Stimulated activated CD4-positive, alpha-beta T cell treated with anti-CD3 and anti-CD28 coated beads, Interleukin-2, amount 100 ng/mL, for 24 hours (primary cell): ENCODE measurements around the gene ADH1A.
"Not testable (repeated sequence)": the region's sequence is repeated elsewhere in the genome, so short reads cannot be mapped to it uniquely, and the experiment has no call there.

Source experiments
- DNase-seq, 2 donors: peaks; one replicate each; pipeline ENCODE4 v3.0.0-alpha.2; 2020

Gene ADH1A

DNA sequence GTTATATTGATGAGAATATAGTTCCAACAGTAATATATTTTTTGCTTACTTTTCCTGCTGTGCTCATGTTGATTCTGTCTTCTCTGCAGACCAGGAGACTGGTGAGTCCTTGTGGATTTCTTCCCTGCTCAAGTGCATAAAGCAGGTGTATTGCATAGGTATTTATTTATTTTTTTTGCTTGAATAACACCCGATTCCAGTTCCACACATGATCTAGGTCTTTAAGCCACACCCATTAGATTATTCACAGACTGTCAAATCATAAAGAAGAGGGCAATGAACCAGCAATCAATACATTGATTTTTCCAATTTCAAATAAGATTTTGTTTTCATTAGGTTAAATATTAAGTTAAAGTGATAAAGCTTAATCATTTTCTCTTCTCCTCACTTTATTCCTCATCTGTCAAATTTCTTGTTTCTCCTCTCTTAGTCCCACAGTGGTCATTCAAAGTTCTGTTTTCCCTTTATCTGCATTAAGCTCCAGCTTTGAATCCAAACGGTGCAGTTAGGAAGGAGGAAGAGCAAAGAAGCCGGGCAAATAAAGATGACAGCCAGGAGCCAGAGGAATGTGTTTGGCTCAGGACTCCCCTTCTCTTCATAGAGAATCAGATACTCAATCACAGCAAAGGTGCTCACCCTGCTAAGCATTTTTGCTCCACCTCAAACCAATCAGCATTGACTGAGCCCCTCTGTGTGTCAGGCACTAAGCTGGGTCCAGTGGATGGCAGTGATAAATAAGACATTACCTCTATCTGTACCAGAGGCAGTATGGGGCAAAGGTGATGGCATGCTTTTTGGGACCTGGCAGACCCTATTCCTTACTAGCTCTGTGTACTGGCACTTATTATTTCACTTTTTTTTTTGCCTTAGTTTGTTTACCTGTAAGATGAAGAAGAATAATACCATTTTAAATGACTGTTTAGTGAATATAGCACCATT is at the start of gene ADH1A:
Gene ADH1A (minus strand): TSS at position 138 of the 939 bp plus-strand sequence. CDS start 71 bp downstream, at position 67.
- no peak for DNase-seq

DNA sequence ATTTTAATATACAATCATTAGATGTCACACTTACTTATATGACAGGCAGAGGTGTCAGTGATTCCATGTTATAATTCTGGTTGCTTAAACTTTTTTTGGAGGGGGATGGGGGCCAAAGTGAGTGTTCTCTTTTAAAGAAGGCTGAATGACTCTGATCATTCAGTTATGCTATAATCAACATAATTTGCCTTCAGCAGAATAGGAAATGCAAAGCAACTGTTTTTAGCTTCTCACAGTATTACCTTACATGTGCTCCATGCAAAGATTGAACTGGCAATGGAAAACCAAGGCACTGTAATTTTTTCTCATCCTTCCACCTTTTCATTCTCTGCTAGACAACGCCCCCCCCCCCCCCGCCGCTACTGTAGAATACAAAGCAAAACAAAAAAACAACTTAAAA is 48.4 kb upstream of the ADH1A start:
- DNase-seq, result no peak

DNA sequence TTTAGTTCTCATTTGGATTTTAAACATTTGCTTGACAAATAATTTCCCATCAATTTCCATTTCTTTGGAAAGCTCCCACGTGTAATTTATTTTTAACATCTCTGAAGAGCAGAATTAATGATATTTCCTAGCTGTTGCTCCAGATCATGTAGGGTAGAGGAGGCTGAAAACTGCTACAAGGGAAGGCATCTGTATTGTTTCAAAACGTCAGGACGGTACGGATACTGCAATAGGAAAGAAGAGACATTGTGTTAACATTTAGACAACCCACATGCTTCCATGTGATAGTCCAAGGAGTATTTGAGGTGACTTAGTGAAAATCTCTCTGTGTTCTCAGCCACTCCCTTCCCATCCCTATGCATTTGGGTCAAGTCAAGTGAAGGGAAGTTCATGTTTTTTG is 45.8 kb upstream of the ADH1A start:
- no peak for DNase-seq

- no peak for DNase-seq
Observed at GRCh38 chr4:99334880-99335279, 44.1 kb upstream of the ADH1A start.

DNA sequence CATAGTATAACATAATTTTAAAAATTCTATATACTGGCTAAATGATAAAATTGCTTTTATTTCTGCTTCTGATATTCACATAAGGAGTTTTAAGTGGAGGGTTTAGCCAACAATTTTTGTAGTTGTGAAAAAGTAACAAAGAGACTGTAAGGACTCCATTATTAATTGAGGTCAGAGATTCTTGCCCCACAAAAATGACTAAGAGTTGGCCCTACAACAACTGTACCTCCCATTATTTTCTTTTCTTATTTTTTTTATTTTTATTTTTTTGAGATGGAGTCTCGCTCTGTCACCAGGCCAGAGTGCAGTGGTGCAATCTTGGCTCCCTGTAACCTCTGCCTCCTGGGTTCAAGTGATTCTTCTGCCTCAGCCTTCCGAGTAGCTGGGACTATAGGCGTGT is 39.9 kb upstream of the ADH1A start:
- no peak for DNase-seq

DNA sequence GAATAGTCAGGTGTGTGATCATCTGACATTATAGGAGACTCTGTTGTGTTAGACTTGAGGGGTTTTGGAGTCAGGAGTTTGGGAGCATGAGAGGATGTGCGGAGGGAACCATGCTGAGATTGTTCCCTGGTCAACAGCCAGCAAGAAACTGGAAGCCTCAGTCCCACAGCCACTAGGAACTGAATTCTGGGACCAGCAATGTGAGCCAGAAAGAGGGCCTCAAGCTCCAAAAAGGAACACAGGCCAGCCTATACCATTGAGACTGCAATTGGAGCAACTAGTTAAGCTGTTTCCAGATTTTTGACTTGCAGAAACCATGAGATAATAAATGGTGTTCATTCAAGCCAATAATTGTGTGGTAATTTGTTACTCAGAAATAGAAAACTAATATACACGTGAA is 39.1 kb upstream of the ADH1A start:
- DNase-seq, result no peak

GRCh38 chr4:99324979-99325378 is 34.2 kb upstream of the ADH1A start:
- no peak for DNase-seq

- DNase-seq, result no peak
Observed at GRCh38 chr4:99324361-99324760, 33.6 kb upstream of the ADH1A start.

GRCh38 chr4:99323756-99324155 is 33.0 kb upstream of the ADH1A start:
- DNase-seq, result no peak

GRCh38 chr4:99321241-99322191 is 30.7 kb upstream of the ADH1A start, which contains the start of gene ADH1B:
TSS of gene ADH1B (minus strand) at chr4:99321401. CDS start at chr4:99321331, 70 bp downstream.
- no peak for DNase-seq

GRCh38 chr4:99317811-99318210 is 27.0 kb upstream of the ADH1A start:
- not testable (repeated sequence) for DNase-seq

- no peak for DNase-seq
Observed at GRCh38 chr4:99317354-99317753, 26.6 kb upstream of the ADH1A start.

DNA sequence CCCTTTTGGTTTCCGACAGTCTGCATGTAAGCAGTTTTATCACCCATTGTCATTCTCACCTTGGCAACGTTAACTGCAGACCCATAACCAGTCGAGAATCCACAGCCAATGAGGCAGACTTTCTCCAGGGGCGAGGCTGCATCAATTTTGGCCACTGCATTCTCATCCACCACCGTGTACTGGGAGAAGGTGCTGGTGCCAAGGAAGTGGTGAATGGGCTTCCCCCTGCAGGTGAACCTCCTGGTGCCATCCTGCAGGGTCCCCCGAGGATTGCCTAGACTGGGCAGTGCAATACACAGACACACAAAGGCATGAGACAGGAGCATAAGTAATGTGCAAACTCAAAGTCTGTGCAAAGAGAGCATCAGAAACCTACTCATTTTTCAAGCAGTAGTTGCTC is 25.1 kb upstream of the ADH1A start:
- DNase-seq, result no peak

GRCh38 chr4:99314211-99314610 is 23.4 kb upstream of the ADH1A start:
- no peak for DNase-seq

- DNase-seq, result no peak
Observed at GRCh38 chr4:99310389-99310788, 19.6 kb upstream of the ADH1A start.

- no peak for DNase-seq
Observed at GRCh38 chr4:99305638-99306400, 15.0 kb upstream of the ADH1A start.

DNA sequence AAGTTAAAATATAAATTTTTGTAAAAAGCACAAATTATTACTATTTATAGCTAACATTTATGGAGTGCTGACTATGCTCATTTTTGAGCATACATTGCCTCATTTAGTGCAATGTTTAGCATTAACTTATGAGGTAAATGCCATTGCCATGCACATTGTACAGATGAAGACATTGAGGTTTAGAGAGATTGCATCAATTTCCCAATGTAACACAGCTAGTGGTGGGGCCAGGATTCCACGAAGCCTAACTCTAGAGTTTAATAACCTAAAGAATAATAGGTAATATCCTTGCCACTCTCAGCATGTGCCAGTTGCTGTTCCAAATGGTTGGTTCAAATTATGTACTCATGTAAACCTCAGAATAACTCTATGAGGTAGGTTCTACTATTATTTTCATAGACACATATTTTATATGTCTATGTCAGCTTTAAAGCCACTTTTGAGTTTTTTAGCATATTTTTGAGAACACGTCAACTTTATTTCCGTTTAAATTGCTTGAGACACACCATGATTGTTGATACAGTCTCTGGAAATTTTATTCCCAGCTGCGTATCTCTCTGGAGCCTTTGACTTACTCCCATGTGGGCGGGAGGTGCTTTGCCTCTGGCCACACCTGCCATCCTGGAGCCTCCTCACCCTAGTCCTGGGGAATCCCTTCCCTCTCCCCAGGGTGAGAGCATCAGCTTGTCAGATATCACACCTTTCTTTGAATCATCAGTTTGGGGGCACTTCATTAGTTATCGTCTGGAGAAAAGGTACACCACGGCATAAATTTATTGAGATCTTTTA is 10.8 kb upstream of the ADH1A start:
- no peak for DNase-seq

DNA sequence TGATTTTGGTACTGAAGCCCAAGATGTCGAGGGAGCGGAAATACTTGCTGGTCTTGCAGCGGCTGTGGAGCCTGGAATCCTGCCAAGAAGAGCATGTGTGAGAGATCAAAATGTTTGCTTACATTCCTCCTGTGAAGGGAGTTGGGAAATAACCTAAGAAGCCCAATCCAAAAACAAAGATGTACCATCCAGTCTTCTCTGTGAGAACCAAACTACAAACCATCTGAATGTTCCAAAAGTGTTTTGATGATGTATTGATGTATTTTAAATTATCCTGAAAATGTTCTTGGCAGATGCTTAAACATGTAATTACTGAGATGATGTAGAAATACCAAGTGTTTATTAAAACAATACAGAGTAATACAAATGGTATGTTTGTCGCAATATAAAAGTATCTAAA is 10.1 kb upstream of the ADH1A start:
- DNase-seq, result no peak

GRCh38 chr4:99293357-99293756 is 2.6 kb upstream of the ADH1A start:
- no peak for DNase-seq

DNA sequence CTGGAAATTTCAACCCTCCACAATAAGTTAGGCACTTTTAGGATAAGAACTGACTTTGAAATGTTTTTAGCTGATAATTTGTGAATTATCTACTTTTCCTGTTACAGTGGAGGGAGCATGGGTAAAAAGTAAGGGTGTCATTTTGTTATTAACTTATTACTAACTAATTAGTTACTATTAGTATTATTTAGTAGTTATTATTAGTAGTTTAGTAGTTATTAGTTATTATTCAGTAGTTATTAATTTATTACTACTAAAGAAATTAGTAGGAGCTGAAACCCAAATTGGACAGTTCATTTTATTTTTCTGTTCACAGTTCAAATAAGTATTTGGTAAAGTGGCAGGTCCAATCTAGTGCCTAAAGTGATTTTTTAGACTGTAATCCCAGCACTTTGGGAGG is 5.4 kb downstream of the ADH1A start:
- no peak for DNase-seq

DNA sequence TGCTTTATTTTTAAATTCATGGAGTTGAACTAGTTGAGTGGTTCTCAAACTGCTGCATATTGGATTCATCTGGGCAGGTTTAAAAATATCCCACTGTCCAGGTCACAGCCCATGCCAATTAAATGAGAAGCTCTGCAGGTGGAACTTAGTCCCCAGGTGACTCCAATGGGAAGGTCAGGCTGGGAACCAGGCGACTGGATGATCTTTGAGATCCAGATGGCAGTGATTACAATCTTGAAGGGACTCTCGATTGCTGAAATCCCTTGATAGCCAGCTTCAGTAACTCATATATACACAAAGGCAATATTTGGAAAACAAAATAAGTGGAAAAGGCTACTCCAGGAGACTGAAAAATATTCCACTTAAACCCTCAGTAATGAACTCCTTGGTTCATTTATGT is 8.1 kb downstream of the ADH1A start:
- DNase-seq, result no peak

GRCh38 chr4:99281261-99281660 is 9.5 kb downstream of the ADH1A start:
- no peak for DNase-seq
